CD4-positive, alpha-beta T cell treated with Interleukin-10 for 1 hour (primary cell): ENCODE measurements around the gene RPL7A.
"Not testable (repeated sequence)": the region's sequence is repeated elsewhere in the genome, so short reads cannot be mapped to it uniquely, and the experiment has no call there.

Source experiments
- DNase-seq: peaks from one replicate; pipeline ENCODE4 v3.0.0-alpha.2; 2020

The RPL7A gene

DNA sequence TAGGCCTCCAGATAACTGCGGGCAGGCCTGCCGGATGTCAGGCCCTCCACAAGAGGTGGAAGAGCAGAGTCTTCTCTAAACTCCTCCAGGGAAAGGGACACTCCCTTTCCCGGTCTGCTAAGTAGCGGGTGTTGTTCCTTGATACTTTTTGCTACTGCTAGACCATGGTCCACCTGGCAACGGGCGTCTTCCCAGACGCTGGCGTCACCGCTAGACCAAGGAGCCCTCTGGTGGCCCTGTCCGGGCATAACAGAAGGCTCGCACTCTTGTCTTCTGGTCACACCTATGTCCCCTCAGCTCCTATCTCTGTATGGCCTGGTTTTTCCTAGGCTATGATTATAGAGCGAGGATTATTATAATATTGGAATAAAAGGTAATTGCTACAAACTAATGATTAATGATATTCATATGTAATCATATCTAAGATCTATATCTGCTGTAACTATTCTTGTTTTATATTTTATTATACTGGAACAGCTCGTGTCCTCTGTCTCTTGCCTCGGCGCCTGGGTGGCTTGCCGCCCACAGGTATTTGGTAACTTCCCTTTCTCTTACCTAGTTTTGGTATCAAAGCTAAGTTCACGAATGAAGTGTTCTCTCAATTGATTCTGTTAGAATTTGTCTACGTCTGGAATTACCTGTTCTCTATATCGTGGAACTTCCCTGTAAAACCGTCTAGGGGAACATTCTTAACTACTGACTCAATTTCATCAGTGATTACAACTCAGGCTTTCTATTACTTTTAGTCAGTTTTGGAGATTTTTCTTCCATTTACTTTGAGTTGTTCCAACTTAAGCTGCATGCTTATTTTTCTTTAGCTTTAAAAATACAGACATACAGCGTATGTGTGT is 18.5 kb upstream of the RPL7A start:
- not testable (repeated sequence) for DNase-seq

DNA sequence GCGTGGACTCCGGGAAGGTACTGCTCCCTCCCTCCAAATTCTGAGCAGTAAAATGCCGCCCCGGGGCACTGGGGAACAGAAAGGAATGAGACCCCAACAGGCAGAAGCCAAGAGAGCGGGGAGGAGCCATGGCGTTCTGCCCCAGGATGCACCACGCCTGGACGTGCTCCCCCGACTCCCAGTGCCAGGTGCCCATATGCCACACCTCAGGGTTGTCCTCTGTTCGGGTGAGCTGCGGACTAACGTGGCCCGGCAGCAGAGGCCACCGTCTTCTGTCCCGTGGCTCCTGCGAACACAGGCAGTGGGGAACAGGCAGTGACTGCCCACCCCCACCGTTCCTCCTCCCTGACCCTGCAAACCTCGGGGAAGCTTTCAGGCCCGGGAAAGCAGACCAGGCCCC is 16.8 kb upstream of the RPL7A start:
- DNase-seq: no peak

DNA sequence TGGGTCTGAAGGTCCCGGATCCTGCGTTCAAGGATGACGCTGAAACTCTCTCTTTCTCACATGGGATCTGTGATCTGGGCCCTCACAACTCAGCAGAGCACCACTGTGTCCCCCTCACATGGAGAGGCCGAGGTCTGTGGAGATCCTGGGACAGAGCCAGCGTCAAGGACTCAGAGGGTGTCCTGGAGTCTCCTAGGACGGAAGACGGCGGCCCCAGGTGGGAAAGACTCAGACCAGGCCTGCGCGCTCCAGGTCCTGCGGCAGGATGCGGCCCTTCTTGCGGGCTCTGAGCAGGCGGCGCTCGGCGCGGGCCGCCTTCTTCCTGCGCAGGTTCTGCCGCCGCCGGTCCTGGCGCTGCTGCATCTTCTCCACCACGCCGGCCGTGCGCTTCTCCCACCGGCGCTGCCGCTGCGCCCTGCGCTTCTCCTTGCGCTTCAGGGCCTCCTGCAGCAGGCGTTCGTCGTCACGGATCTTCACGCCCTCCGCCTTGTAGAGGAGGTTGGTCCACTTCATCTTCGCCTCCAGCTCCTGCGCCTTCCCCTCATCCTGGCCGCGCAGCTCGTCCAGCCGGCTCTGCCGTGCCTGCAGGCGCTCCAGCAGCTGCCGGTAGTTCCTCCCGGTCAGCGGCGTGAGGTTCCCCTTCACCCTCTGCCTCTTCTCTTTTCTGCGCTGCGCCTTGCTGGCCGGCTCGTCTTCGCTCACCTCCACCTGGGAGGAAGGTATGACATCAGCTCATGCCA is 16.2 kb upstream of the RPL7A start:
- no peak for DNase-seq

DNA sequence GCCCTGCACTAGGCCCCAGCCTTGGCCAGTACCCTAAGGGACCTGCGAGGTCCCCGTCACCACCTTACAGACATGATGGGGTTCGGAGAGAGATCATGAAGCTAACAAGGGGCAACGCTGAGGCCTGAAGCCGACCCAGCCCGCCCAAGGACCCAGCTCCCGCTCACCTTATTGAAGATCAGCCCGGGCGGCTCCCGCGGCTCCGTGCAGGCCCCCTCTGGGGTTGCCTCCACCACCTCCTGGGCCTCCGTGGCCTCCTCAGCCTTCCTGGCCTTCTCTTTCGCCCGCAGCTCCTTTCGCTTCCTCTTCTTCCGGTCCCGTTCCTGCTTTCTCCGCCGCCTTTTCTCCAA is 15.7 kb upstream of the RPL7A start:
- no peak for DNase-seq

DNA sequence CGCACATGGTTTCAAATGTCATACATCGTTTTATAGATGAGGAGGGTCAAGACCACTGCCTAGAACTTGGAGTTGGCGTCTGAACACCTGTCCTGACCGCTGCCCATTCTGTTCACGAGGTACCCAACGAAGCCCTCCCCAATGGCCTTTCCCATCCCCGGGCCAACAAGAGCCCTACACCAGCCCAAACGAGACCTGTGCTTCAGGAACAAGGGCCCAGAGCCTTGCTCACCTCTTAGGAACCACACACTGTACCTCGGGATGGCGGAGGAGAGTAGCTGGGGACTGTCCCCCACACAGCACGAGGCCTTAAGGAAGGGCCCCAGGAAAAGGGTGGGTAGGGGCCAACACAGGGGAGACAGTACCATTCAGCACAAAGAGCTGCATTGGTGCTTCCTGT is 15.0 kb upstream of the RPL7A start:
- no peak for DNase-seq

DNA sequence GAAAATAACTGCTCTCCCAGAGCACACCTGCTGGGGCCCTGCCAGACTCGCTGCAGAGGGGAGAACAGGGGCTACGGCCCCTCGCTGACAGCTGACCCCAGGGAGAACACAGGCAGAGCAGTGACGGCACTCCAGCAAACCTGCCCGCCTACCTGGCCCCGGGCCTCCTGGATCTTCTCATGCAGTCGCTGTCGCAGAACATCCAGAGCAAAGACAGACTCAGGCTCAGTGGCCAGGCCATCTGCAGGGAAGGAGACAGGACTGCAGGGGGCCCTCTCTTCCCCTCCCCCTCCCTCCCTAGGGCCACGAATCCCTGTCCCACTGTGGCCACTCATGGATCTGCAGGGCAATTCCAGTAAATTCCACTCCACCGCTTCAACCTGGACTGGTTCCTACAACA is 14.5 kb upstream of the RPL7A start:
- DNase-seq: no peak

DNA sequence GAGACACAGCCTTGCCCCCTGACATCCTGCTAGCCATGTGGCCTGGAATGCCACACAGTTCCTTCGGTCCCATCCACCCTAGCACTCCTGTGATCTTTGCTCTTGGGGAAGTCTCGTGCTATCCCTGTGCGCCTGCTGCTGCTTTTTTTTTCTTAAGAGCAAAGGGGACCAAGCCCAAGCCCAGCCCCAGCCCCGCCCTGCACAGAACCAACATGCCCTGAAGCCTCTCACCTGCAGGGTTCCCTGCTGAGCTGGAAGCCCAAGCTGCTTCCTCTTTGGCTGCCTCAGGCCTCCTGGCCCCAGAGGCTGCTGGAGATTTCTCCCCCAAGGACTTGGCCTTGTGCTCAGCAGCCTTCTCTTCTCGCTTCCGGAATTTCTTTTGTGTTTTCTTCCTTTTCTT is 13.9 kb upstream of the RPL7A start:
- DNase-seq: no peak

DNA sequence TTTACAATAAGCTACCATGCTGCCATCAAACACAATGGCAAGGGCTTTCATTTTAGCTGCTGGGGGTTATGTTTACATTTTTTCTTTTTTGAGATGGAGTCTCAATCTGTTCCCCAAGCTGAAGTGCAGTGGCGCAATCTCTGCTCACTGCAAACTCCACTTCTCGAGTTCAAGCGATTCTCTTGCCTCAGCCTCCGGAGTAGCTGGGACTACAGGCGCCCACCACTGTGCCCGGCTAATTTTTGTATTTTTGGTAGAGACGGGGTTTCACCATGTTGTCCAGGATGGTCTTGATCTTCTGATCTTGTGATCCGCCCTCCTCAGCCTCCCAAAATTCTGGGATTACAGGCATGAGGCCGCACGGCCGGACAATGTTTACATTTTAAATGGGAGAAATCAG is 13.1 kb upstream of the RPL7A start:
- DNase-seq: not testable (repeated sequence)

DNA sequence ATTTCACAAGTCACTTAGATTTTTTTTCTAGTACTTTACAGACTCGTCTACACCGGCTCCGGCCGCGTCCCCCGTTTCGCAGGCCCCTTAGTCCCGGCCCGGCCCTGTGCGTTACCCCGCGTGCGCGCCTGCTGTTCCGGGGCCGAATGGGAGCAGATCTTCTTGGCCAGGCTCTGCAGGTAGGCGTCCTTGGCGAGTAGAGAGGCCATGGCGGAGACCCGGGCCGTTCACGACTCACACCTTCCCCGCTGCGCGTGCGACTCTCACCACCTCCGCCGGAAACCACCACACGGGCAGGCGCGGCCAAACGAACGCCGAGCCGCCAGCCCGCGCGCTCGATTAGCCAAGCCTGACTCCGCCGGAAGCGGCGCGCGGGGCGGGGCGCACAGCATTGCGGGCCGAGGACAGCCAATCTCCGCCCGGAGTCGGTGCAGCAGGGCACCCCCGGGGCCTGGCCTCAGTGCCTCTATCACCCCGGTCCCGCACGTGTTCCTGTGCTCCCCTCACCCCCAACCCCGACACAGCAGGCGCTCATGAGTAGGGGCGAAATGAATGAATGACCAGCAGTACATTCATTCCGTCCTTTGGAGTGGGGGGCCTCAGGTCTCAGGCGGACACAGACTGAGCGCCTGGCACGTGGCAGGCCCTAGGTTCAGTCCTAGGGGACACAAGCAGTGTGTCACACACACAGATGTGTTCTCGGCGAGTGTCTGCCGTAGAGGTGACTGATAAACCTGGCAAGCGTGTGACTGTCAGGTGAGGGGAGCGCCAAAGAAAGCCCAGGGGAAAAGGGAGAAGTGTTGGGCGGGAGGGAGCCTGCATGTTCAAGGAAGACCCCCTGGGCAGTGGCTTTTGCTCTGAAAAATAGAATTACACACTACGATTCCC is 11.8 kb upstream of the RPL7A start, which contains the start of gene SURF6:
Gene SURF6 (minus strand): TSS at position 265 of the 888 bp plus-strand sequence. CDS start 56 bp downstream, at position 209.
- DNase-seq: peak; percentile 94

DNA sequence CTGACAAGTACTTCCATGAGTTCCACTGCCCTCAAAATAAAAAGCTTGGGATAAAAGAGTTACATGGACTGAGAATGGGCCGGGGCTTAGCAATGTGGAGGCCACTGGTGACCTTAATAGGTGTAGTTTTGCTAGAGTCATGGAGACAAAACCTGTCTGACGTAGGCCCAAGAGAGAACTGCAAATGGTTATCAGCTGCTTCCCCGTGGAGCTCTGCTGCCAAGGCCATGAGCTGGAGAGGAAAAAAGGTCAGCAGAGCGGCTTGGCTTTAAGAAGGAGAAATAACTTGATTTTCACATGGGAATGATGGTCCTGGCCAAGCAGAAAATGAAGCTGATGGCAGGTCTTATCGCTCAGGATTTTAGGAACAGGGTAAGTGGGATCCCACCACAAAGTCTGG is 8.4 kb upstream of the RPL7A start:
- DNase-seq: no peak

DNA sequence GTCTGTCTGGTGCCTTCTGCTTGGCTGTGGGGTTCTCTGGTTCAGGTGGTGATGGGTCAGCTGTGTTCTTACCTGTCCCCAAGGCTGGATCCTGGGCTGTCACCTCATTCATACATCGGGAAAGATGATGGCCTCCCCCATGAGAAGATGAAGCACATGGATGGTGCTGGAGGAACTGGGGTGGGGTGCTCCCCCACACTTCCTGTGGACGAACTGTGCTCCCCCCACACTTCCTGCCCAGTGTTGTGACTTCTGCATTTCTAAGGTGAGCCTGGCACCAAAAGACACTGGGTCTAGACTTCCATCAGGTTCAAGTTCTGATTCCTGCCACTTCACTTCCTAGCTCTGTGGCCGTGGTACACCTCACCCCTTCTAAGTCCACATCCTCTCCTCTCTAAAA is 7.8 kb upstream of the RPL7A start:
- DNase-seq: no peak

DNA sequence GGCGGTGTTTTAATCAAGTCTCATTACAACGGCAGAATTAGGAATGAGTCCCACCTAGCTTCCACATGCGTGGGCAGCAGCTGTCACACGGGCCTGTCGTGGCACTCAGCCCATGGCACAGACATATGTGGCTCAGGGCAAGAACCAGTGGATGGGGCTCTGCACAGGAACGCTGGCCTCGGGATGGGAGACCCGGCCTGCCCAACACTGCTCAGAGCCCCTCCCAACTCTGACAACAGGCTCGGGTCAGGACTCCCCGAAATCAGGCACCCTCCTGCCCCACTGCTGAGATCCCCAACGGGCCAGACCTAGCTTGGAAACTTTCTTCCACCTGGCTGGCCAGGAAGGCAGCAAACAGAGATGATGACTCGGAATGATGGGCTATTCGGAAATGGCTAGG is 7.1 kb upstream of the RPL7A start:
- no peak for DNase-seq

DNA sequence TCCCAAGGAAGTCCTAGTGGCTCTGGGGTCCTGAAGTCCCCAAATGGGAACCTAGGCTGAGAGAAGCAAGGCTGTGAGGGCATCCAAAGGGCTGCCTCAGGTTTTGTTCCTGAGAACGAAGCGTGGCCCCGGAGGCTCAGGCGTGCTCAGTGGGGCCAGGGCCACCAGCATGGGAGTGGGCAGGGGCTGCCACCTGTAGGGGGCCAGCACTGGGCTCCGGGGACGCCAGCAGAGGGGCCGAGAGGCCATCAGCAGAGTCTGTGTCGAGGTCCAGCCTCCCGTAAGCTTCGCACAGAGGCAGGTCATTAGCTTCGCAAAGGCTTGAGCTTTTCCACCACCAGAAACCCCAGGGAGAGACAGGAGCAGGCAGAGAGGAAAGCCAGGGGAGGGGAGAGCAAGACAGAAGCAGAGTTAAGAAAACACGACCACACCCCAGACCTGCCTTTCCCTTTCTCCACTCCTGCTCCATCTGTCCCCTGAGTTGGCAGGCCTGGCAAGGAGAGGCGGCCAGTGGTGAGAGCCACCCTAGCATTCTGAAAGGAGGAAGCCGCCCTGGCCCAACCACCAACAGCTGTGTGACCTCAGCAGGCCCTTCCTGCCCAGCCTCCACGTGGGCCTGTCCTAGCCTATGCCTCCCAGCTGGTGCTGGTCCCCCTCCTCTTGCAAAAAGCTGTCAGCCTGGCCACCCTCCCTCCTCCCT is 6.5 kb upstream of the RPL7A start:
- DNase-seq: no peak

DNA sequence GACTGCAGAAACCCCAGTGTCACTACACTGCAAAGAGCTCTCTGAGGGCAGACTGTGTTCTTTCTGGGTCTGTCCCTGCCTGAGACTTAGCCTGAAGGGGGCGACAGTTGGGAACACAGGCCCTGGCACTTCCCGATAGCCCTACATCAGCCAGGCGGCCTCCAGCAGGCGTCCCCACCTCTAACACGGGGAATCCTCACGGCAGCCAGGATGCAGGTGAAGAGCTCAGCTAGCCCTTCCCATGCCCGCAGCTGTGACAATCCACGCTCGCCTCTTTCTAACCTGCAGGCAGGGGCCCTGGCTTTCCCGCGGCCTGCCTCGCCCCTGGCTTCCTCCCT is 6.0 kb upstream of the RPL7A start:
- DNase-seq: no peak

DNA sequence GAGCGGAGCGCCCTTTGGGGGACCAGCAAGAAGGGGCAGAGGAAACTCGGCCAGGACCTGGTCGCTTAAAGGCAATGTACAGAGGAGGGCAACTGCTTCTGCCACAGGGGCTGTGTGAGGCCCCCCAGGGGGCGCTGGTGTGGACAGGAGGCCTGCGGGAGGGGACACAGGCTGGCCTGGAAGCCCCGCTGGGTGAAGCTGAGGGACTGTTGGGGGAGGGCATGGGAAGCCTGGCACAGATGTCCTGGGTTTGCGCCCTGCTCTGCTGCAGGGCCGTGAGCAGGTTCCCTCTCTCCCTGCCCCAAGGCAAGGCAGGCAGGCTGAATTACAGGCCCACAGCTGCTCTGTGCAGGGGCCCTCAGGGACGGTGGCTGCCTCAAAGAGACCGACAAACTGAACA is 5.4 kb upstream of the RPL7A start:
- DNase-seq: no peak

DNA sequence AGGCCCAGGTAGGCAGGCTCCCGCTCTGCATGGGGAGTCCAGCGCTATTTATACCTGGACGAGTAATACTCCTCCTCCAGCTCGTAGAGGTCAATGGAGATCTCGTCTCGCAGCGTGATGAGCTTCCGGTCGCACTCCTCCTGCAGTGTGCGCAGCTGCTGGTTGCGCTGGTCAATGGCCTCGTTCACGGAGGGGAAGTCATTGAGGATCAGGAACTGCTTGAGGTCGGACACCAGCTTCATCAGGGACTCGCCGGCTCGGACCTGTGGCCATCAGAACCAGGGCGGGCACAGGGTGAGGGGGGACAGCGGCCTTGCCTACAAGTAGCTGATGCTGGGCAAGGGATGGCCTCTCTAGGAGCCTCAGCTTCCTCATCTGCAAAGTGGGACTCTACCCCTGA is 3.9 kb upstream of the RPL7A start:
- DNase-seq: no peak

DNA sequence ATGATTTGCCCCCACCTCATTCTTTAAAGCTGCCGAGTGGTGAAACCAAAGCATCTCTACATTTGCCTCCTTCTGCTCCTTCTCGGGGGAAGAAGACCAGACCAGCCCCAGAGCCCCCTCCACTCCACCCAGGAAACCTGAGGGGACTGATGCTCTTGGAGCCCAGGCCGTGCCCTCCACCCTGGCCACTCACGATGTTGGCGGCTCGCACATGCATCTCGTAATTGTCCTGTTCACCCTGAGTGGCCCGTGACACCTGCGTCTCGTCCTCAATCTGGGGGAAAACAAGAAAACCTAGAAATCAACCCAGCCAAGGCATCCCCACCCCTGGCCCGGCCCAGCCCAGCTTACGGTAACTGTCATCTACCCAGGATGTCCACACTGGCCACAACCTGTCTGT is 3.0 kb upstream of the RPL7A start:
- DNase-seq: no peak

DNA sequence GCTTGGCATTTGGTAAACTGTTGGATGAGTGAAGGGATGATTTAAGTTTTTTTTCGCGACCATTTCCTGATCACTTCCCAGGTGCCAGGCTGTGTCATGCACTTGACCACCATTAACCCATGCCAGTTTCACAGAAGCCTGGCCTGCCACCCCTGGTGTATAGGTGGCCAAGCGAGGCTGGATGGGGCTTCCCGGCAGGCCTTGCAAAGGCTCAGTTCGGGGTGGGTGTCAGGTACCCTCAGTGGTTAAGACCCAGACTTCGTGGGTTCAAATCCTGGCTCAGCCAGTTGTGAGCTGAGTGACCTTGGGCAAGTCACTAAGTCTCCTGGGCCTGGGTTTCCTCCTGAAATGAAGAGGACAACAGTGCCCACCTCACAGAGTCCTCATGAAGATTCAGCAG is 2.4 kb upstream of the RPL7A start:
- DNase-seq: no peak

DNA sequence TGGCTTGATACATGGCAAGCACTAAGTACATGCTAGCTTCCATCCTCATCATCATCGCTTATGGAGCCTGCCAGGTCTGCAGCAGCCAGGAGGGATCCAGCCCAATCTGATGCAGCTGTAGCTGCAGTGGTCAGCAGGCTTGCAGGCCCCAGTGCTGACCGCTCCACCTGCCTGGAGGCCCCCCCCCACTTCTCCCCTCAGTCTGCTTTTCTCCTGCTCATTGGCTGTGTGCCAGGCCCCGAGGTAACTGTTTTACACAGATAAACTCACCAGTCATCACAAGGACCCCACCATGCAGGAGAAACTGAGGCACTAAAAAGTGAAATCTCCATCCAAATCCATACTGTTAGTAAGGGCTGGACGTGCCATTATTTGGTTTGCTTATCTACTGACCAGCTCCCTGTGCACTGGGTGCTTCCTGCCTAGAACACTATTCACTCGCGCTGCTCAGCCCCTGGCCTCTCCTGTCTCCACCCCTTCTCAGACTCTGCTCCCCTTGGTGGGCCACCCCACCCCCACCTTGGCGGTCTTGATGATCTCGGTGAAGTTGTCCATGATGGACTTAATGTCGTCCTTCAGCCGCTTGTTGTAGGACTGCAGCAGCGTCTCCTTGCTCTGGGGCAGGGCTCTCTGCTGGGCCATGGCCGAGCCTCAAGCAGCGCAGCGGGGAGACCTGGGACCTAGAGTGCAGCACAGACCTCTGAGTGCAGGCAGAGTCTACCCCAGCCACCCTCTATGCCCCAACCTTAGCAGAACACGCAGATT is 1.8 kb upstream of the RPL7A start:
- no peak for DNase-seq

DNA sequence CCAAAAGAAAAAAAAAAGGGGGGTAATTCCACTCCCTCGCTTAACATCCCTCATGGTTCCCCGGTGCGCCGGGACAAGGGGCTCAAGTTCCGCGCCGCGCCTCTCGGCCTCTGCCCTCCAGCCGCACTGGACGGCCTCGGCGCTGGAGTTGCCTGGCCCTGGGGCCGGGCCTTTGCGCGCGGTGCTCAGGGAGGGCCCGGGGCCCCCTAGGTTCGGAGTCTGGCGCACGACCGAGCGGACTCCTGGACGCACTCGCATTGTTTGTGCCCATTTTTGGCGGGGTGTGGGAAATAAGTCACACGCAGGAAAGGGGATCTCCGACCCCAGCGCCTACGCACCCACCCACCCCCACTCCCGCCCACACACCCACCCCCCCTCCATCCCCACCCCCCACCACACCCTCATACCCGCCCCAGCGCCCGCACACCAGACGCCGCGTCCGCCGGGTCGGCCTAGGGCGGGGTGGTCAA is 468 bp upstream of the RPL7A start:
- peak; percentile 67 for DNase-seq

DNA sequence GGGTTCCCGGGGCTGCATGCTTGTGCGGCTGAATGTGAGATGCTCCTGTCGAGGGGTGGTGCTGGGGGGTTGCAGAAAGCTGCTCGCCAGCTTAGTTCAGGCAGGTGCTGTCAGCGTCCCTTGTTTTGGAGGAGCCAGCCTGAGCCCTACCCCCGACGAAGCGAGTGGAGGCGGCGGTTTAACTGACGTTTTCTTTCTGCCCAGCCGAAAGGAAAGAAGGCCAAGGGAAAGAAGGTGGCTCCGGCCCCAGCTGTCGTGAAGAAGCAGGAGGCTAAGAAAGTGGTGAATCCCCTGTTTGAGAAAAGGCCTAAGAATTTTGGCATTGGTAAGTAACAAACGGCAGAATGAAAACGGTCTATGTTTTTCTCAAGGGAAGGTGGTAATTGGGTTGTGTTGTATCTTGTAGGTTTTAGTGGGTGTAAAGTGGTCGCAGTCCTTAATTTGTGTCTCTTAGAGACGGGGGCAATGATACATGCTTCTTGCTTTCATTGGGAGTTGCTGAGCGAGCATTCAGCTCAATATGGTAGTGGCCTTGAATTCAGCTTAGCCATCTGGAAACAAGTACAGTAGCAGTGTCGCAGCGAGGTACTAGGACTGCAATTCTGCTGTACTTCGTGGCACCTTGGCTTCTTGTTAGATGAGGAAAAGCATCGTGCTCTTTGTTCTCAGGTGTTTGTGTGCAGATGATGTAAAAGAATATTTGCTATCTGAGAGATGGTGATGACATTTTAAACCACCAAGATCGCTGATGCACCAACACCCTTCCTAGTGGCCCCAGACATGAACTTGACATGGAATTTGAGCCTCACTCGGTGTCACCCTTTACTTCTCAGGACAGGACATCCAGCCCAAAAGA is 928 bp downstream of the RPL7A start:
- DNase-seq: no peak
